Progenitor cell of endocrine pancreas (in vitro differentiated cells): Measurements from ENCODE around the gene MNT. TPM values are rescaled to one million over a fixed set of nuclear protein-coding genes. Genes with fewer than 3 reads are reported as not detected.
A peak's percentile ranks its signal among the peaks of the same experiment; 100 is the strongest.

Experiments used
- DNase-seq: peaks from one replicate; pipeline ENCODE4 v3.0.0; 2021; ENCODE audit warnings: low spot score; ENCODE audit not compliant: unreplicated experiment
- H3K27ac Mint-ChIP-seq: 2 replicates; pipeline ENCODE4 v1.8.0; 2021; ENCODE audit warnings: mild to moderate bottlenecking, moderate library complexity, mixed read lengths
- H3K27me3 Mint-ChIP-seq: 2 replicates; pipeline ENCODE4 v1.8.0; 2021; ENCODE audit warnings: mixed read lengths
- H3K36me3 Mint-ChIP-seq: 2 replicates; pipeline ENCODE4 v1.8.0; 2022; ENCODE audit warnings: mixed read lengths; ENCODE audit not compliant: insufficient read depth
- H3K4me1 Mint-ChIP-seq: 2 replicates; pipeline ENCODE4 v1.8.0; 2021; ENCODE audit warnings: low read depth, mixed read lengths
- H3K4me3 Mint-ChIP-seq: 2 replicates; pipeline ENCODE4 v1.8.0; 2021; ENCODE audit warnings: low read depth, mild to moderate bottlenecking, moderate library complexity, mixed read lengths
- H3K9me3 Mint-ChIP-seq: 2 replicates; pipeline ENCODE4 v1.8.0; 2021; ENCODE audit warnings: low read depth, mixed read lengths
- CTCF ChIP-seq: fragments of 200-600 bp; sonication (generic); IDR thresholded peaks from one replicate; pipeline ENCODE4 v1.5.0; 2021; ENCODE audit warnings: antibody characterized with exemption, mild to moderate bottlenecking; ENCODE audit not compliant: unreplicated experiment
- total RNA-seq: library from RNA; stranded (reverse); gene quantifications from 2 replicates; pipeline ENCODE4 v1.2.1, GENCODE V29; 2021

MNT gene
- total RNA-seq, 1 donor from 2014 or later, result 32.1 TPM

- Mint-ChIP-seq H3K9me3 (no peaks in the 10 kb centered on the region), H3K4me1 (peaks cover 47% of the 10 kb centered on the region), H3K4me3 (peak overlapping the region; percentile 45), H3K27ac (peak overlapping the region; percentile 89), H3K27me3 (no peaks in the 10 kb centered on the region), H3K36me3 (no peaks in the 10 kb centered on the region)
- DNase-seq, result no peak
- TF ChIP-seq CTCF, result no peak
Measured at GRCh38 chr17:2395258-2396181, 5.3 kb downstream of the MNT start.

GRCh38 chr17:2394775-2395201, 6.1 kb downstream of the MNT start:
- Mint-ChIP-seq H3K4me1 (peaks cover 47% of the 10 kb centered on the region), H3K36me3 (no peaks in the 10 kb centered on the region), H3K9me3 (no peaks in the 10 kb centered on the region), H3K27me3 (no peaks in the 10 kb centered on the region), H3K27ac (peak overlapping the region; percentile 96), H3K4me3 (no peak overlapping the region)
- no peak for TF ChIP-seq CTCF
- DNase-seq, result no peak

GRCh38 chr17:2393954-2394749, 6.7 kb downstream of the MNT start:
- Mint-ChIP-seq H3K4me3 (peak overlapping the region; percentile 71), H3K9me3 (no peaks in the 10 kb centered on the region), H3K4me1 (peaks cover 47% of the 10 kb centered on the region), H3K36me3 (no peaks in the 10 kb centered on the region), H3K27ac (peak overlapping the region; percentile 96), H3K27me3 (no peaks in the 10 kb centered on the region)
- TF ChIP-seq CTCF, result no peak
- no peak for DNase-seq

- Mint-ChIP-seq H3K36me3 (peaks cover 5% of the 10 kb centered on the region), H3K27me3 (no peaks in the 10 kb centered on the region), H3K4me3 (peak overlapping the region; percentile 74), H3K27ac (peak overlapping the region; percentile 74), H3K4me1 (peaks cover 45% of the 10 kb centered on the region), H3K9me3 (no peaks in the 10 kb centered on the region)
- peak; percentile 82 for DNase-seq
- TF ChIP-seq CTCF, result no peak
Measured at GRCh38 chr17:2393174-2393953, 7.5 kb downstream of the MNT start.
